Activated CD4-positive, alpha-beta memory T cell treated with anti-CD3 and anti-CD28 coated beads, Interleukin-2, amount 10 ng/mL, durations not matched to agents 7 days and 5 days (primary cell): Measurements from ENCODE around the gene ANGEL1. TPM values are rescaled to one million over a fixed set of nuclear protein-coding genes. Genes with fewer than 3 reads are reported as not detected.

ENCODE experiments used
- CTCF ChIA-PET: fragments of 350-600 bp; sonication (Branson Sonifier 250); formaldehyde crosslinking; loops from one replicate; lab custom pipeline; 2021; ENCODE audit warnings: antibody characterized with exemption, inconsistent platforms; lab: Charles Lee
- POLR2A ChIA-PET: fragments of 350-600 bp; sonication (Branson Sonifier 250); formaldehyde crosslinking; loops from one replicate; lab custom pipeline; 2021; ENCODE audit warnings: antibody characterized with exemption; lab: Charles Lee
- DNase-seq: peaks from one replicate; pipeline ENCODE4 v3.0.0-alpha.2; 2020
- H3K27ac Mint-ChIP-seq: one replicate; pipeline ENCODE4 v1.8.0; 2021; ENCODE audit warnings: mild to moderate bottlenecking, mixed read lengths
- H3K27me3 Mint-ChIP-seq: one replicate; pipeline ENCODE4 v1.8.0; 2021; ENCODE audit warnings: mixed read lengths
- H3K36me3 Mint-ChIP-seq: one replicate; pipeline ENCODE4 v1.8.0; 2021; ENCODE audit warnings: low read depth, mixed read lengths
- H3K4me1 Mint-ChIP-seq: one replicate; pipeline ENCODE4 v1.8.0; 2021; ENCODE audit warnings: mixed read lengths
- H3K4me3 Mint-ChIP-seq: one replicate; pipeline ENCODE4 v1.8.0; 2021; ENCODE audit warnings: mild to moderate bottlenecking, mixed read lengths
- H3K9me3 Mint-ChIP-seq: one replicate; pipeline ENCODE4 v1.8.0; 2021; ENCODE audit warnings: mixed read lengths
- total RNA-seq, 2 experiments: library from RNA; stranded (reverse); gene quantifications; one replicate each; pipeline ENCODE4 v1.2.3, GENCODE V29; 2021

Gene ANGEL1
- total RNA-seq, 2 experiments from 2014 or later: 9.9 to 11.0 TPM

DNA sequence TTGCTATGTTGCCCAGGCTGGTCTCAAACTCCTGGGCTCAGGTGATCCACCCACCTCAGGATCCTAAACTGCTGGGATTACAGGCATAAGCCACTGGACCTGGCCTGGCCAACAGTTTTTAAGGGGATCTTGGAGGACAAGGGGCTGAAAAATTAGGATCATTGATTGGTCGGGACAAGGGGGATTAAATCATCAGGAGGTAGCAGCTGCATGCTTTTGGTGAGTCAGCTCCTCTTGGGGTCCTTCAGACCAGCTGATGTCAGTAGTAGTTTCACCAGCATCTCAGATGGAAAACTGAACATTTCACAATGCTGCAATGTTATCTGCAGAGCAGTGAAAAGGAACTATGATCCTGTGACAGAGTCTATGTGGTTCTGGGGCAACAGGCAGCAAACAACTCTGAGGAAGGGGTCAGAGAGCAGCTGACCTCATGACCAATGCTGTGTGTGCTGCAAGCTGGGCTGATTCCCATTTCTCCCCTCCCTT lies 19.9 kb upstream of the ANGEL1 start:
- Mint-ChIP-seq H3K27me3 (peaks cover 10% of the 10 kb centered on the region), H3K36me3 (no peaks in the 10 kb centered on the region), H3K4me3 (no peak overlapping the region), H3K9me3 (no peaks in the 10 kb centered on the region), H3K4me1 (no peaks in the 10 kb centered on the region), H3K27ac (no peak overlapping the region)
- ChIA-PET POLR2A (no interaction called here), CTCF (no interaction called here)
- DNase-seq: no peak

DNA sequence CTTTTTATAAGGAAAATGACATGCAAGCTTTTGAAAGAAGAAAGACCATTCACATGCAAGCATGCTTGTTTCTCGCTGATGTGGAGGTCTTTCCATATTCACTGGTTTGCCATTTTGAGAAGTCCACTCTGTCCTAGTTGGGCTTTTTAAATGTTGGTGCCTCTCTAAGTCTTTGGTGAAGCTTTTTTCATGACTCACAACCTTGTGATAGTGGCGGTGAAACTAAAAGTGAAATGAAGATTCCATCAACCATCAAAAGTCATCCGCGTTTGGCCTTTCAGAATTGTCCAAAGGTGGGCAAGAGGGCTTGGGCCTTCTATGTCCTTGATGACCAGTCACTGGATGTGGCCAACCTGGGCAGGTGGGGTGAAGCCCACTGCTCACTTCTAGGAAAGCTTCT lies 17.9 kb upstream of the ANGEL1 start:
- H3K36me3 Mint-ChIP-seq: no peaks in the 10 kb centered on the region

GRCh38 chr14:76829650-76830421 lies 17.2 kb upstream of the ANGEL1 start:
- Mint-ChIP-seq H3K4me3 (no peak overlapping the region), H3K4me1 (no peaks in the 10 kb centered on the region), H3K27me3 (peaks cover 13% of the 10 kb centered on the region), H3K27ac (no peak overlapping the region), H3K36me3 (no peaks in the 10 kb centered on the region), H3K9me3 (no peaks in the 10 kb centered on the region)
- ChIA-PET POLR2A (no interaction called here), CTCF (interaction anchor here (1.5 kb wide), 1 partner anchor 84 kb away, joined by 5 read pairs; no protein-coding TSS in a partner anchor)
- no peak for DNase-seq

More for the DNA sequence above, 17.9 kb upstream of the ANGEL1 start:
- H3K27me3 Mint-ChIP-seq: peaks cover 10% of the 10 kb centered on the region
- CTCF ChIA-PET: interaction anchor here (1.5 kb wide), 1 partner anchor 83 kb away, joined by 5 read pairs; no protein-coding TSS in a partner anchor
- no peak for DNase-seq
- no peaks in the 10 kb centered on the region for H3K9me3 Mint-ChIP-seq
- POLR2A ChIA-PET: no interaction called here
- H3K4me3 Mint-ChIP-seq: no peak overlapping the region
- H3K4me1 Mint-ChIP-seq: no peaks in the 10 kb centered on the region
- no peak overlapping the region for H3K27ac Mint-ChIP-seq

GRCh38 chr14:76829013-76829365 lies 16.3 kb upstream of the ANGEL1 start:
- no peak overlapping the region for H3K4me3 Mint-ChIP-seq
- no peak for DNase-seq
- CTCF ChIA-PET: interaction anchor here (1.5 kb wide), 1 partner anchor 85 kb away, joined by 5 read pairs; no protein-coding TSS in a partner anchor
- H3K36me3 Mint-ChIP-seq: no peaks in the 10 kb centered on the region
- H3K27me3 Mint-ChIP-seq: peaks cover 16% of the 10 kb centered on the region
- no peak overlapping the region for H3K27ac Mint-ChIP-seq
- H3K9me3 Mint-ChIP-seq: no peaks in the 10 kb centered on the region
- POLR2A ChIA-PET: no interaction called here
- H3K4me1 Mint-ChIP-seq: no peaks in the 10 kb centered on the region

DNA sequence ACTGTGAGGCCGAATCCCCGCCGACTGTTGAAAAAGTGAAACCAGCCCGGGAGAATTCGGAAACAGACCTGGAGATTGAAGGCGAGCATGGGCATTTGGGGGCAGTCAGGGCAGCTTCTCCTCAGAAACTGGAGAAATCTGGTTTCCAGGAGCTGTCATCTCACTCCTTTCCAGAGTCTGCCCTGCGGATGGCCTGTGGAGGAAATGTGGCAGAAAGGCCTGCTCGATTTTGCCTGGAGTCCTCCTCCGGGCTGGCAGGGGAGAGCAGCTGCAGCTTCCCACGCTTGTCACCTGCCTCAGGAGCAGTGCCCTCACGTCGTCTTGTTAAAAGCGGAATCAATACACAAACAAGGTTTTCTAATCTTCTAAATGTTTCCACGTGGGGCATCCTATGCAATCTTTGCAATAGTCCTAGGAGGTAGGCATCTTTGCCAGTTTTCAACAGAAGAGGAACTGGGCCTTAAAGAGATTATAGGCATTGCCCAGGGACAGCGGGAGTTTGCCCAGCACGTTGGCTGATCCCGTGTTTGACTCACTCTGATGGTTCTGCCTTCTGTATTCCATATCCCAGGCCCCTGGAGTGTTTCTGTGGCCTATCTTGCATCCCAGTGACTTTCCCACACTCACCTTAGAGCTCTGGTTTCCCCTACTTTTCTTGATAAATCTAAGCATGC lies 15.8 kb upstream of the ANGEL1 start:
- POLR2A ChIA-PET: no interaction called here
- H3K27ac Mint-ChIP-seq: no peak overlapping the region
- no peak overlapping the region for H3K4me3 Mint-ChIP-seq
- no peak for DNase-seq
- no peaks in the 10 kb centered on the region for H3K36me3 Mint-ChIP-seq
- CTCF ChIA-PET: no interaction called here
- no peaks in the 10 kb centered on the region for H3K9me3 Mint-ChIP-seq
- no peaks in the 10 kb centered on the region for H3K4me1 Mint-ChIP-seq
- peaks cover 14% of the 10 kb centered on the region for H3K27me3 Mint-ChIP-seq

DNA sequence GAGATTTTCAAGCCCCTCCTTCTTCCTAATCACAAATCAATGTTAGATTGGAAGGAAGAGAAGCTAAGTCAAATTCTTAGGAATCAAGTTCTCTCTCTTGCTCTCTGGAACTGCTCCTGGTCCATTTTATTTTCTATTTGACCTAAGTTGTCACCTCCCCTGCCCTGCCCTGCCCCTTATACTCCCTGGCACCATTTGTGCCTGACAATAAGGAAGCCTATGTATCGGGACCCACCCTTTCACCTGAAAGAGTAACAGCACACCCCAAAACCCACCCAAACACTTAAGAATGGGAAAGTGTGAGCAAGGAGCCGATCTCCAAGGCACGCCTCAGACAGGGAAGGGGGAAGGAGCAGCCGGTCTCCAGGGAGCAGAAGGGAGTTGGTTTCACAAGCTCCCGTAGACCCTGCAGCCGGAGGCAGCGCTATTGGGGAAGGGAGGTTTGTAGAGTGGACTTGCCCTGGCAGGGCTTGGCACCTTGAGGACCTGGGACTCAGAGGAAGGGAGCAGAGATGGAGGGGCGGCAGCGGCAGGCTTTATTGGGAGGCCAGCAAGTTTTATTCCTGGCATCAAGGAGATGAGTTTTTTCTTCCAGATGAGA lies 15.1 kb upstream of the ANGEL1 start:
- Mint-ChIP-seq H3K9me3 (no peaks in the 10 kb centered on the region), H3K4me3 (no peak overlapping the region), H3K27ac (no peak overlapping the region), H3K27me3 (peaks cover 15% of the 10 kb centered on the region), H3K4me1 (no peaks in the 10 kb centered on the region), H3K36me3 (no peaks in the 10 kb centered on the region)
- DNase-seq: no peak
- POLR2A ChIA-PET: no interaction called here
- CTCF ChIA-PET: no interaction called here

DNA sequence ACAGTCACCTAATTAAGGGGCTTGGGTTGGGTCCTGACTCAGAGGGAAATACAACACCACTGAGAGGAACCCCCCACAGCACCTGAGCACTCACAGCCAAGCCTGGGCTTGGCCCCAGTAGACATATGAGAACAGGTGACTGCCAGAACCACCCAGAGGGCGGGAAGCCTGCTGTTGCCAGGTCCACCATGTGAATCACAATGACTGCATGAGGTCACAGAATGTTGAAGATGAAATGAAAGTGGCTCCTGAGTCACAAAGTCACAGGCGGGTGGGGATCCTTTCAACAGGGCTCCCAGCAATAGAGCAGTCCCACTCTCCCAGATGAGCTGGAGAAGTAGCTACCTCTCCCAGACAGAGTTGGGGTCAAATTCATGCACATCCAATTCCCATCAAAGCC lies 13.4 kb upstream of the ANGEL1 start, which contains the start of gene LRRC74A:
Gene LRRC74A (plus strand): TSS at position 287 of the 400 bp plus-strand sequence. CDS start 290 bp downstream, outside the sequence.
- ChIA-PET CTCF (interaction anchor here (1.1 kb wide), 1 partner anchor 48 kb away, joined by 4 read pairs; no protein-coding TSS in a partner anchor), POLR2A (no interaction called here)
- no peaks in the 10 kb centered on the region for H3K4me1 Mint-ChIP-seq

GRCh38 chr14:76820700-76821099 lies 8.0 kb upstream of the ANGEL1 start:
- Mint-ChIP-seq H3K4me3 (no peak overlapping the region), H3K36me3 (no peaks in the 10 kb centered on the region), H3K27ac (no peak overlapping the region), H3K4me1 (no peaks in the 10 kb centered on the region), H3K9me3 (no peaks in the 10 kb centered on the region), H3K27me3 (peaks cover 19% of the 10 kb centered on the region)
- ChIA-PET CTCF (interaction anchor here (0.7 kb wide), 1 partner anchor 91 kb away, joined by 4 read pairs; no protein-coding TSS in a partner anchor), POLR2A (no interaction called here)
- no peak for DNase-seq

More for the DNA sequence above, 13.4 kb upstream of the ANGEL1 start, which contains the start of gene LRRC74A:
- no peak within 1 kb of the TSS for H3K27ac Mint-ChIP-seq
- no peak within 1 kb of the TSS for H3K4me3 Mint-ChIP-seq
- H3K36me3 Mint-ChIP-seq: no peaks in the 10 kb centered on the region
- no peak for DNase-seq
- no peaks in the 10 kb centered on the region for H3K9me3 Mint-ChIP-seq
- H3K27me3 Mint-ChIP-seq: peaks cover 16% of the 10 kb centered on the region

DNA sequence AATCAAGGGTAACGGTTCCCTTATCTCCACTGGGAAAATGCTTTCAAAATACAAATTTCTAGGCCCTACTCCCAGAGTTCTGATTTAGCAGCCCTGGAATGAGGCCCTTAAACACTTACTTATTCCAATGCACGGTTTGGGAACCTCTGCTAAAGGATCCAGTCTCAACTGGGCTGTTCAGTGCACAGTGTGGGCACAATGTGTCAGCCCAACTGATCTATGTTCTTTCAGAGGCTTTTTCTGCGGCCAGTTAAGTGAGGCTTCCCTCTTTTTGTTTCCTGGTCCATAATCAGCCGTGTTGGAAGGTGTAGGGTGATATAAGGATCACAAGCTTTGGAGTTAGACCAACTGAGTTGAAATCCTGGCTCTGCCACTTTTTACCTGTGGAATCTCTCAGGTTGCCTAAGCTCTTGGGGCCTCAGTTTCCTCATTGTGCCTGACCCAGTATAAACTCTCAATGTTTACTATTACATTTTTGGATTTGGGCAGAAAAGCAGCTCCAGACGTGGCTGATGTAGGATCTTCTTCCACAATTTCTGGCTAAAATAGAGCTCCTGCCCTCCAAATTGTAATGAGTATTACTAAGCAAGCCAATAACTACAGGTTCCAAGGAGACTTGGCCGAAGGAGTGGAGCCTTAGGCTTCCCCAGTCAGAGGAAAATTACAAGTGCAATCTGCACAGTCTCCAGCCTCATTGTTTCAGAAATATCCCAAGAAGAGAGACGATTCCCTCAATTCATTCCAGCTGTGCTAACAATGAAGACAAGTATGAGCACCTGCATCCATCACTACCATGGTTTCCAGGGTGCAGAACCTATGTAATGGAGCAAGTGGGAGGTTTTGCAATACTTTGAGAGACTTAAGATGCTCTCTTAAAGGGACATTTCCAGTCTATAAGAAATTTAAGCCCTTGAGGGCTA lies 2.3 kb upstream of the ANGEL1 start:
- no peak overlapping the region for H3K4me3 Mint-ChIP-seq
- no peak for DNase-seq
- CTCF ChIA-PET: no interaction called here

GRCh38 chr14:76812093-76812421 lies 625 bp downstream of the ANGEL1 start:
- Mint-ChIP-seq H3K27ac (peak overlapping the region; percentile 73), H3K9me3 (no peaks in the 10 kb centered on the region), H3K4me1 (peaks cover 25% of the 10 kb centered on the region), H3K4me3 (peak overlapping the region; percentile 90), H3K36me3 (peaks cover 4% of the 10 kb centered on the region), H3K27me3 (no peaks in the 10 kb centered on the region)
- no peak for DNase-seq
- ChIA-PET POLR2A (interaction anchor here (0.7 to 2.5 kb wide), 10 partner anchors 23 to 308 kb away, joined by 3 to 9 read pairs (median 4); partner anchors contain the start of gene VASH1), CTCF (interaction anchor here (0.6 to 3.3 kb wide), 12 partner anchors 16 to 339 kb away, joined by 3 to 31 read pairs (median 4); partner anchors contain the start of genes CIPC and VASH1)

More for the DNA sequence above, 2.3 kb upstream of the ANGEL1 start:
- Mint-ChIP-seq H3K36me3 (no peaks in the 10 kb centered on the region), H3K27ac (no peak overlapping the region), H3K27me3 (peaks cover 3% of the 10 kb centered on the region), H3K4me1 (peaks cover 24% of the 10 kb centered on the region), H3K9me3 (no peaks in the 10 kb centered on the region)
- POLR2A ChIA-PET: no interaction called here

- Mint-ChIP-seq H3K36me3 (peaks cover 4% of the 10 kb centered on the region), H3K27me3 (no peaks in the 10 kb centered on the region)
- CTCF ChIA-PET: interaction anchor here (0.9 to 3.3 kb wide), 16 partner anchors 15 to 340 kb away, joined by 3 to 31 read pairs (median 4); partner anchors contain the start of gene VASH1
These were observed 1.1 kb downstream of the ANGEL1 start for GRCh38 chr14:76811561-76811960.

More at GRCh38 chr14:76811561-76811960, 1.1 kb downstream of the ANGEL1 start:
- no peaks in the 10 kb centered on the region for H3K9me3 Mint-ChIP-seq
- peak overlapping the region; percentile 90 for H3K4me3 Mint-ChIP-seq
- H3K27ac Mint-ChIP-seq: no peak overlapping the region
- DNase-seq: no peak
- peaks cover 25% of the 10 kb centered on the region for H3K4me1 Mint-ChIP-seq
- POLR2A ChIA-PET: interaction anchor here (0.7 to 2.5 kb wide), 9 partner anchors 23 to 308 kb away, joined by 3 to 9 read pairs (median 4); partner anchors contain the start of gene VASH1
